A673 (cell line): ENCODE measurements around the gene HIVEP1. TPM values are rescaled to one million over a fixed set of nuclear protein-coding genes. Genes with fewer than 3 reads are reported as not detected.

Source experiments
- BruUV-seq: library from RNA; stranded (reverse); fragments of 400-500 nt; replicated peaks from 2 replicates; lab custom pipeline; 2021; lab: Mats Ljungman, UMichigan
- CTCF ChIA-PET: fragments of 300-600 bp; sonication (Branson Sonifier 250); formaldehyde crosslinking; loops from one replicate; lab custom pipeline; 2022; ENCODE audit warnings: antibody characterized with exemption; lab: Charles Lee
- POLR2A ChIA-PET: fragments of 300-600 bp; sonication (Branson Sonifier 250); formaldehyde crosslinking; loops from one replicate; lab custom pipeline; 2022; ENCODE audit warnings: antibody characterized with exemption; ENCODE audit not compliant: low non-redundant PET; lab: Charles Lee
- DNase-seq: peaks from one replicate; pipeline ENCODE4 v3.0.0-alpha.2; 2015; ENCODE audit warnings: low spot score
- H3K27ac ChIP-seq: fragments of 200-600 bp; sonication (generic); 2 replicates; pipeline ENCODE4 v1.5.1; 2016; ENCODE audit warnings: mixed run types, low read depth, mild to moderate bottlenecking, mixed read lengths, antibody characterized with exemption, low read length; ENCODE audit not compliant: poor library complexity, severe bottlenecking
- H3K27me3 ChIP-seq: fragments of 200-600 bp; sonication (generic); replicated peaks from 2 replicates; pipeline ENCODE4 v1.6.1; 2017; ENCODE audit warnings: mixed run types, low read depth, mild to moderate bottlenecking, mixed read lengths, antibody characterized with exemption, low read length; ENCODE audit not compliant: insufficient read depth, poor library complexity
- H3K36me3 ChIP-seq: fragments of 200-600 bp; sonication (generic); 2 replicates; pipeline ENCODE4 v1.6.1; 2016; ENCODE audit warnings: mixed run types, mild to moderate bottlenecking, mixed read lengths, antibody characterized with exemption, low read length; ENCODE audit not compliant: insufficient read depth, poor library complexity, severe bottlenecking
- H3K4me1 ChIP-seq: fragments of 200-600 bp; sonication (generic); 2 replicates; pipeline ENCODE4 v1.6.1; 2017; ENCODE audit warnings: mixed run types, mild to moderate bottlenecking, mixed read lengths, antibody characterized with exemption, low read length; ENCODE audit not compliant: insufficient read depth, poor library complexity, severe bottlenecking
- H3K4me3 ChIP-seq: fragments of 200-600 bp; sonication (generic); 2 replicates; pipeline ENCODE4 v1.5.1; 2016; ENCODE audit warnings: low read depth, mixed run types, mild to moderate bottlenecking, mixed read lengths, low read length; ENCODE audit not compliant: poor library complexity, severe bottlenecking
- H3K9me3 ChIP-seq: fragments of 200-600 bp; sonication (generic); 2 replicates; pipeline ENCODE4 v1.6.1; 2016; ENCODE audit warnings: mixed run types, low read depth, mild to moderate bottlenecking, mixed read lengths, antibody characterized with exemption, low read length; ENCODE audit not compliant: poor library complexity, severe bottlenecking
- CTCF ChIP-seq: fragments of 300-800, 200-600 bp; sonication (generic); conservative IDR thresholded peaks from 2 replicates; pipeline ENCODE4 v1.5.1; 2017; ENCODE audit warnings: low read depth, mild to moderate bottlenecking, antibody characterized with exemption, low read length, moderate library complexity, mixed read lengths
- EZH2 ChIP-seq: fragments of 200-600 bp; sonication (generic); IDR thresholded peaks from 2 replicates; pipeline ENCODE4 v1.6.1; 2017; ENCODE audit warnings: borderline replicate concordance, low read depth, mild to moderate bottlenecking, mixed read lengths, antibody characterized with exemption, low read length; ENCODE audit not compliant: poor library complexity, severe bottlenecking
- intact Hi-C: fragments of 100-400 bp; cut with micrococcal nuclease; formaldehyde crosslinking; loops from one replicate; pipeline ENCODE4 v1.10.0; 2022; ENCODE audit not compliant: unreplicated experiment
- total RNA-seq: library from RNA; stranded (reverse); gene quantifications from 2 replicates; pipeline ENCODE4 v1.2.3, GENCODE V29; 2021

The HIVEP1 gene
- total RNA-seq, 1 experiment from 2014 or later = 21.5 TPM

- no peaks in the 10 kb centered on the region for H3K4me1 ChIP-seq
- no TSS peak for BruUV-seq
- ChIA-PET CTCF (no interaction called here), POLR2A (no interaction called here)
- intact Hi-C loops = no loop called here
- no peak overlapping the region for H3K4me3 ChIP-seq
- TF ChIP-seq CTCF = no peak
- no peaks in the 10 kb centered on the region for H3K27me3 ChIP-seq
- no peaks in the 10 kb centered on the region for H3K36me3 ChIP-seq
- DNase-seq = no peak
- H3K27ac ChIP-seq = no peak overlapping the region
- no peaks in the 10 kb centered on the region for H3K9me3 ChIP-seq
Measured at GRCh38 chr6:12203001-12203400, 190.9 kb downstream of the HIVEP1 start.

GRCh38 chr6:12208190-12208589 is 196.1 kb downstream of the HIVEP1 start:
- POLR2A ChIA-PET = no interaction called here

GRCh38 chr6:12208673-12209072 is 196.6 kb downstream of the HIVEP1 start:
- Histone ChIP-seq H3K9me3 (no peaks in the 10 kb centered on the region), H3K4me1 (no peaks in the 10 kb centered on the region), H3K36me3 (no peaks in the 10 kb centered on the region), H3K27me3 (no peaks in the 10 kb centered on the region), H3K4me3 (no peak overlapping the region), H3K27ac (no peak overlapping the region)
- no peak for DNase-seq
- intact Hi-C loops = no loop called here
- TF ChIP-seq EZH2 (no peak), CTCF (no peak)
- ChIA-PET CTCF (no interaction called here), POLR2A (no interaction called here)
- BruUV-seq = no TSS peak

More at GRCh38 chr6:12208190-12208589, 196.1 kb downstream of the HIVEP1 start:
- TF ChIP-seq CTCF (no peak), EZH2 (no peak)
- intact Hi-C loops = no loop called here
- no peaks in the 10 kb centered on the region for H3K4me1 ChIP-seq
- no peaks in the 10 kb centered on the region for H3K27me3 ChIP-seq
- no peak overlapping the region for H3K27ac ChIP-seq
- no peaks in the 10 kb centered on the region for H3K36me3 ChIP-seq
- H3K9me3 ChIP-seq = no peaks in the 10 kb centered on the region
- BruUV-seq = no TSS peak
- no peak overlapping the region for H3K4me3 ChIP-seq
- CTCF ChIA-PET = no interaction called here
- DNase-seq = no peak

Other genes with a start within 250 kb of the HIVEP1 start
- gene ADTRP, start 233.5 kb upstream of the HIVEP1 start, total RNA-seq = not detected in 2 replicates